Spinal cord (tissue), 10 donors: Measurements from ENCODE around the gene CCDC86. TPM values are rescaled to one million over a fixed set of nuclear protein-coding genes. Genes with fewer than 3 reads are reported as not detected.

Source experiments
- DNase-seq, 6 donors: peaks; one replicate each; pipeline versions ENCODE4 v3.0.0 to v3.0.0-alpha.2; 2013 to 2015; ENCODE audit warnings: low spot score in 6 of 6, low read depth in 4 of 6
- H3K27ac ChIP-seq: one replicate; pipeline ENCODE4 v1.5.1; 2013; ENCODE audit warnings: low read depth, low read length, control low read depth
- H3K27me3 ChIP-seq: one replicate; pipeline ENCODE4 v1.6.1; 2013; ENCODE audit warnings: low read length; ENCODE audit not compliant: control insufficient read depth, insufficient read depth
- H3K36me3 ChIP-seq: one replicate; pipeline ENCODE4 v1.6.1; 2013; ENCODE audit warnings: low read length; ENCODE audit not compliant: control insufficient read depth, insufficient read depth
- H3K4me1 ChIP-seq: one replicate; pipeline ENCODE4 v1.6.1; 2013; ENCODE audit warnings: low read length; ENCODE audit not compliant: control insufficient read depth, insufficient read depth
- H3K4me3 ChIP-seq: one replicate; pipeline ENCODE4 v1.5.1; 2013; ENCODE audit warnings: low read depth, low read length, control low read depth
- H3K9me3 ChIP-seq: one replicate; pipeline ENCODE4 v1.6.1; 2013; ENCODE audit warnings: low read length; ENCODE audit not compliant: control insufficient read depth, insufficient read depth
- WGBS: methylation state at CpG from one replicate; pipeline ENCODE4 v1.1.5; 2013; ENCODE audit warnings: missing lambda C conversion rate; ENCODE audit not compliant: insufficient coverage; 5-methylcytosine and 5-hydroxymethylcytosine counted together
- polyA plus RNA-seq, 2 donors: library from polyadenylated mRNA; unstranded; fragments of 120-200 nt; gene quantifications; one replicate each; pipeline ENCODE4 v1.2.1, GENCODE V29; 2013; ENCODE audit not compliant: insufficient read length in 2 of 2
- total RNA-seq, 2 donors: library from RNA; depleted of rRNA in 1 of 2; stranded (reverse); fragments of 120-200 nt in 1 of 2; fragments of >200 nt in 1 of 2; gene quantifications; one replicate each; pipeline versions ENCODE4 v1.2.3 to v1.2.4, GENCODE V29; 2013 to 2014
- donor health status: healthy.

The CCDC86 gene
- total and polyA plus RNA-seq, 4 donors = 6.5 to 19.8 (median 14.4) TPM

DNA sequence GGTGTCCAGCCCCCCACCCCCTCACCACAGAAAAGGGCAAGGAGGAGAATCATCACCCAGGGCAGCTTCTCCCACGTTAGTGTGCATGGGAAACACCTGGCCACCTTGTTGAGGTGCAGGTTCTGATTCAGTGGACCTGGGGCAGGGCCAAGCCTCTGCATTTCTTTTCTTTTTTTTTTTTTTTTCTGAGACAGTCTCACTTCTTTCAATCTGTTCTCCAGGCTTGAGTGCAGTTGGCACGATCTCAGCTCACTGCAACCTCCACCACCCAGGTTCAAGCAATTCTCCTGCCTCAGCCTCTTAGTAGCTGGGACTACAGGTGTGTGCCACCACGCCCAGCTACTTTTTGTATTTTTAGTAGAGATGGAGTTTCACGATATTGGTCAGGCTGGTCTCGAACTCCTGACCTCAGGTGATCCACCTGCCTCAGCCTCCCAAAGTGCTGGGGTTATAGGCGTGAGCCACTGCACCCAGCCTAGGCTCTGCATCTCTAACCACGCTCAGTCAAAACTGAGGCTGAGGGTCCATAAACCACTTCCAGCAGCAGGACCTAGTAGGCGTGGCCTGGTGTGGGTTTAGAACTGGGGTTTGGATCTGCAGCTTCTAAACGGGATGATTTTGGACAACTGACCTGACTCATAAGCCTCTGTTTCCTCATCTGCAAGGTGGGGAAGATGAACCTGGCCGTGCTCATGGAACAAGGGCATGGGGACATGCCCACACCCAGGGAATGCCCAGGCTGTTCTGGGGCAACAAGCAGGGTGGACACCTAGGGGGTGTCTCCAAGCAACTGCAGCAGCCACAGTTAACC, 26.2 kb downstream of the CCDC86 start:
- no peak for DNase-seq
- WGBS = 84% methylated on average over 8 of the region's 10 CpGs
- Histone ChIP-seq H3K27ac (no peak overlapping the region), H3K4me3 (no peak overlapping the region), H3K4me1 (peaks cover 35% of the 10 kb centered on the region), H3K36me3 (no peaks in the 10 kb centered on the region), H3K27me3 (no peaks in the 10 kb centered on the region), H3K9me3 (no peaks in the 10 kb centered on the region)

GRCh38 chr11:60868682-60869450, 27.0 kb downstream of the CCDC86 start:
- Histone ChIP-seq H3K4me1 (peaks cover 39% of the 10 kb centered on the region), H3K9me3 (no peaks in the 10 kb centered on the region), H3K27me3 (no peaks in the 10 kb centered on the region), H3K36me3 (no peaks in the 10 kb centered on the region), H3K27ac (no peak overlapping the region), H3K4me3 (no peak overlapping the region)
- DNase-seq = no peak
- 83% methylated on average over 7 of the region's 10 CpGs for WGBS

- peaks cover 39% of the 10 kb centered on the region for H3K4me1 ChIP-seq
- peaks cover 3% of the 10 kb centered on the region for H3K36me3 ChIP-seq
- no peak overlapping the region for H3K27ac ChIP-seq
- H3K9me3 ChIP-seq = no peaks in the 10 kb centered on the region
- H3K4me3 ChIP-seq = no peak overlapping the region
- 88% methylated on average over 7 of the region's 7 CpGs for WGBS
- no peaks in the 10 kb centered on the region for H3K27me3 ChIP-seq
- no peak for DNase-seq
Observed at GRCh38 chr11:60869451-60869825, 27.5 kb downstream of the CCDC86 start.

GRCh38 chr11:60870276-60870675, 28.4 kb downstream of the CCDC86 start:
- Histone ChIP-seq H3K4me1 (peaks cover 41% of the 10 kb centered on the region), H3K27ac (no peak overlapping the region), H3K36me3 (peaks cover 9% of the 10 kb centered on the region), H3K9me3 (no peaks in the 10 kb centered on the region), H3K4me3 (no peak overlapping the region), H3K27me3 (no peaks in the 10 kb centered on the region)
- DNase-seq = peak in 3 of 6 donors; percentile 8 to 84 (median 35)
- WGBS = 21% methylated on average over 1 of the region's 3 CpGs

DNA sequence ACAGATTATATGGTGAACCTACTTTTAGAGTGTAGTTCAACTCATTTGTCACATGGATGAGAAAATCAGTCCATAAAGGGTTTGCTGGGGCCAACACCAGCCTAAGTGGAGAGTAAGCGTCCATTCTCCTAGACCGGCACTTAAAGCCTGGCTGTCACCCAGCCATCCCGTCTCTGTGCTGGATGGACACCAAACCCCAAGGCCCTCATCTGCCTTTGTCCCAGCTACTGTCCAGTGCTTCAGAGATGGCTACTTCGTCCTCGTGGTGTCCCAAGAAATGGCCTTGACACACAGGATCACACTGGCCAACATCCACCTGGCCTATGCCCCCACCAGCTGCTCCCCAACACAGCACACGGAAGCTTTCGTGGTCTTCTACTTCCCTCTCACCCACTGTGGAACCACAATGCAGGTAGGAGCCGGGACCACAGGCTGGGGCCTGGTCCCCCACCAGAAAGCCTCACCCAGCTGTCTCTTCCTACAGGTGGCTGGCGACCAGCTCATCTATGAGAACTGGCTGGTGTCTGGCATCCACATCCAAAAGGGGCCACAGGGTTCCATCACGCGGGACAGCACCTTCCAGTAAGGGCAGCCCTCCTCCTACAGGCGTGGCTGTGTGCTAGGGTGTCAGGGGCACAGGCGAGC, 28.9 kb downstream of the CCDC86 start:
- no peak overlapping the region for H3K4me3 ChIP-seq
- WGBS = 80% methylated on average over 13 of the region's 13 CpGs
- peak overlapping the region; percentile 13 for H3K27ac ChIP-seq
- H3K27me3 ChIP-seq = no peaks in the 10 kb centered on the region
- peaks cover 12% of the 10 kb centered on the region for H3K36me3 ChIP-seq
- DNase-seq = no peak
- no peaks in the 10 kb centered on the region for H3K9me3 ChIP-seq
- peaks cover 41% of the 10 kb centered on the region for H3K4me1 ChIP-seq

GRCh38 chr11:60871378-60872061, 29.6 kb downstream of the CCDC86 start:
- Histone ChIP-seq H3K27me3 (no peaks in the 10 kb centered on the region), H3K4me1 (peaks cover 41% of the 10 kb centered on the region), H3K9me3 (no peaks in the 10 kb centered on the region), H3K4me3 (no peak overlapping the region), H3K36me3 (peaks cover 14% of the 10 kb centered on the region), H3K27ac (peak overlapping the region; percentile 13)
- peak in 1 of 6 donors; percentile 52 for DNase-seq
- 73% methylated on average over 6 of the region's 7 CpGs for WGBS

DNA sequence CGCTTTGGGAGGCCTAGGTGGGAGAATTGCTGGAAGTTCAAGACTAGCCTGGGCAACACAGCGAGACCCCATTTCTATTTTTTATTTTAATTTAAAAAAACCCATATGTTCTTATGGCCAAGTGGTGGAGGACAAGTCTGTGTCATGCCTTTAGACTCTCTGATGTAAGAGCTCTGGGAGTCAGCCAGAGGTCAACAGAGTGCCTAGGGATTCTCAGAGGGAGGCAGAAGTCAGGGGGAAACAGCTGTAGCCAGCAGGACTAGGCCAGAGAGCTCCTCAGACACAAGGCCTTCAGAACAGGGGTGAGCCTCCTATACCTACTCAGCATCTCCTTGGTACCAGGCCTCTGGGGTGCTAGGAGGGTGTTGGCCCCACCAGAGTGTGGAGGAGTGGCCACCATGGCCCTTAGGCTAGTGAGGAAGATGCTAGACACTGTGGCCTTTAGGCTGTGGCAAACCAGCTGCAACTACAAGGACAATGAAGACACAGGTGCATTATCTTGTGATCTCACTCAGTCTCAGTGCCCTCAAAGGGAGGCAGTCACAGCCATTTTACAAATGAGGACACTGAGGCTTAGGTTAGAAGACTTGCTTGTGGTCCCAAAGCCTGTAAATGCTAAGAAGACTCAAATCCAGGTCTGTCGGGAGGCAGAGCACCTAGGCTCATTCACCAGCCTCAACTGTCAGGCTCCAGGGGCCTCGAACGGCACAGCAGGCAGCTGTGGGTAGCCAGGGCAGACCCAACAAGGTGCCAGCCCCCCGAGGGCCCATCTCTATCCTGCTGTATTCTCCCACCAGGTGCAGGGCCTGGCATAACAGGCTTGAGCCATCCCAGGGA, 30.4 kb downstream of the CCDC86 start:
- no peak overlapping the region for H3K4me3 ChIP-seq
- no peaks in the 10 kb centered on the region for H3K9me3 ChIP-seq
- peaks cover 14% of the 10 kb centered on the region for H3K36me3 ChIP-seq
- peaks cover 36% of the 10 kb centered on the region for H3K4me1 ChIP-seq
- 87% methylated on average over 4 of the region's 6 CpGs for WGBS
- H3K27ac ChIP-seq = peak overlapping the region; percentile 6
- peak in 1 of 6 donors; percentile 23 for DNase-seq
- H3K27me3 ChIP-seq = no peaks in the 10 kb centered on the region

GRCh38 chr11:60872961-60873524, 31.1 kb downstream of the CCDC86 start:
- no peak for DNase-seq
- no peak overlapping the region for H3K27ac ChIP-seq
- H3K36me3 ChIP-seq = peaks cover 14% of the 10 kb centered on the region
- H3K27me3 ChIP-seq = no peaks in the 10 kb centered on the region
- H3K4me1 ChIP-seq = peaks cover 32% of the 10 kb centered on the region
- H3K4me3 ChIP-seq = no peak overlapping the region
- 68% methylated on average over 16 of the region's 16 CpGs for WGBS
- H3K9me3 ChIP-seq = no peaks in the 10 kb centered on the region
